Fibroblast of lung (primary cell): ENCODE results near the gene MGLL. TPM values are rescaled to one million over a fixed set of nuclear protein-coding genes. Genes with fewer than 3 reads are reported as not detected.

Experiments used
- DNase-seq, 2 donors: peaks; one replicate each; pipeline versions ENCODE4 v3.0.0 to v3.0.0-alpha.2; 2010; ENCODE audit warnings: low read depth in 2 of 2
- H2AFZ ChIP-seq: 2 replicates; pipeline ENCODE4 v1.5.1; 2012; ENCODE audit warnings: low read length, control low read depth, inconsistent platforms
- H3K27ac ChIP-seq: 2 replicates; pipeline ENCODE4 v1.5.1; 2011; ENCODE audit warnings: low read length, control low read depth; ENCODE audit not compliant: insufficient read depth
- H3K27me3 ChIP-seq: 2 replicates; pipeline ENCODE4 v1.5.1; 2011; ENCODE audit warnings: mild to moderate bottlenecking, low read length; ENCODE audit not compliant: control insufficient read depth, insufficient read depth
- H3K36me3 ChIP-seq: 2 replicates; pipeline ENCODE4 v1.5.1; 2011; ENCODE audit warnings: low read length; ENCODE audit not compliant: control insufficient read depth, insufficient read depth
- H3K4me1 ChIP-seq: 2 replicates; pipeline ENCODE4 v1.5.1; 2011; ENCODE audit warnings: low read length; ENCODE audit not compliant: control insufficient read depth, insufficient read depth; ENCODE audit errors: extremely low read depth
- H3K4me2 ChIP-seq: 2 replicates; pipeline ENCODE4 v1.5.1; 2011; ENCODE audit warnings: low read length, control low read depth; ENCODE audit not compliant: insufficient read depth; ENCODE audit errors: extremely low read depth
- H3K4me3 ChIP-seq, 4 experiments: fragments of 200-600 bp in 1 of 4; sonication (generic) in 1 of 4; replicated peaks in 1 of 4; 2 replicates each; pipeline ENCODE4 v1.5.1; 2011 to 2016; ENCODE audit warnings: low read length in 4 of 4, low read depth in 3 of 4, mild to moderate bottlenecking in 3 of 4, control low read depth in 2 of 4, inconsistent platforms in 1 of 4, mixed read lengths in 1 of 4; ENCODE audit not compliant: insufficient read depth in 1 of 4; ENCODE audit errors: control extremely low read depth in 1 of 4
- H3K79me2 ChIP-seq: 2 replicates; pipeline ENCODE4 v1.5.1; 2012; ENCODE audit warnings: mild to moderate bottlenecking, low read length, inconsistent platforms; ENCODE audit not compliant: control insufficient read depth, insufficient read depth
- H3K9ac ChIP-seq: 2 replicates; pipeline ENCODE4 v1.5.1; 2011; ENCODE audit warnings: mild to moderate bottlenecking, low read length, control low read depth; ENCODE audit not compliant: insufficient read depth
- H3K9me3 ChIP-seq: 2 replicates; pipeline ENCODE4 v1.5.1; 2012; ENCODE audit warnings: low read depth, low read length; ENCODE audit not compliant: control insufficient read depth, insufficient read depth
- H4K20me1 ChIP-seq: 2 replicates; pipeline ENCODE4 v1.5.1; 2011; ENCODE audit warnings: low read length; ENCODE audit not compliant: control insufficient read depth, insufficient read depth; ENCODE audit errors: extremely low read depth
- CTCF ChIP-seq, 2 donors: IDR thresholded peaks in 1 of 2; conservative IDR thresholded peaks in 1 of 2; 1 replicate in 1 of 2; 2 replicates in 1 of 2; pipeline ENCODE4 v1.5.1; 2011 to 2012; ENCODE audit warnings: low read length in 2 of 2, control low read depth in 1 of 2, inconsistent platforms in 1 of 2, low read depth in 1 of 2, mild to moderate bottlenecking in 1 of 2
- EZH2 ChIP-seq: IDR thresholded peaks from 2 replicates; pipeline ENCODE4 v1.5.1; 2012; ENCODE audit warnings: low read length, control low read depth, mild to moderate bottlenecking; ENCODE audit errors: missing control alignments
- polyA plus RNA-seq, 2 donors: library from polyadenylated mRNA; depleted of rRNA in 1 of 2; stranded (reverse) in 1 of 2; unstranded in 1 of 2; fragments of >200 nt; gene quantifications; 2 replicates each; pipeline ENCODE4 v1.2.1, GENCODE V29; 2011 to 2012; ENCODE audit warnings: missing spikeins in 1 of 2
- total RNA-seq: library from RNA; depleted of rRNA; stranded (reverse); fragments of >200 nt; gene quantifications from 2 replicates; pipeline ENCODE4 v1.2.1, GENCODE V29; 2014

Gene MGLL
- total and polyA plus RNA-seq, 2 donors (not counting 1 experiment from before 2014, with no cell fraction given): 60.1 to 122 TPM

GRCh38 chr3:127654374-127654773, 167.9 kb downstream of the MGLL start:
- no peaks in the 10 kb centered on the region for H3K27me3 ChIP-seq
- no peak overlapping the region for H3K4me2 ChIP-seq
- DNase-seq: no peak
- no peaks in the 10 kb centered on the region for H3K9me3 ChIP-seq
- no peak overlapping the region for H3K27ac ChIP-seq
- TF ChIP-seq CTCF (conservative IDR thresholded peaks at IDR 0.05 in 1 of 2, IDR thresholded peaks at IDR 0.05 in 1 of 2; ENCODE audit: low read depth in 1 of 2, low read length in 2 of 2) (no peak), EZH2 (no peak)
- H3K4me3 ChIP-seq: no peak overlapping the region
- H3K36me3 ChIP-seq: no peaks in the 10 kb centered on the region
- no peak overlapping the region for H2AFZ ChIP-seq
- no peak overlapping the region for H3K9ac ChIP-seq
- H4K20me1 ChIP-seq: no peaks in the 10 kb centered on the region
- no peaks in the 10 kb centered on the region for H3K79me2 ChIP-seq
- peaks cover 4% of the 10 kb centered on the region for H3K4me1 ChIP-seq

GRCh38 chr3:127652246-127652995, 169.9 kb downstream of the MGLL start:
- Histone ChIP-seq H3K9me3 (no peaks in the 10 kb centered on the region), H3K9ac (no peak overlapping the region), H3K4me3 (no peak overlapping the region), H3K36me3 (no peaks in the 10 kb centered on the region), H3K27ac (no peak overlapping the region), H3K27me3 (no peaks in the 10 kb centered on the region), H3K79me2 (no peaks in the 10 kb centered on the region), H3K4me1 (peaks cover 4% of the 10 kb centered on the region), H3K4me2 (no peak overlapping the region), H4K20me1 (no peaks in the 10 kb centered on the region), H2AFZ (no peak overlapping the region)
- peak; percentile 87 to 93 for TF ChIP-seq CTCF (conservative IDR thresholded peaks at IDR 0.05 in 1 of 2, IDR thresholded peaks at IDR 0.05 in 1 of 2; ENCODE audit: low read depth in 1 of 2, low read length in 2 of 2)
- no peak for TF ChIP-seq EZH2
- peak; percentile 31 to 64 for DNase-seq

GRCh38 chr3:127651516-127652172, 170.7 kb downstream of the MGLL start:
- H3K9me3 ChIP-seq: no peaks in the 10 kb centered on the region
- no peaks in the 10 kb centered on the region for H4K20me1 ChIP-seq
- DNase-seq: no peak
- no peak overlapping the region for H3K4me2 ChIP-seq
- no peak overlapping the region for H3K4me3 ChIP-seq
- no peak overlapping the region for H3K27ac ChIP-seq
- H3K9ac ChIP-seq: no peak overlapping the region
- H3K79me2 ChIP-seq: no peaks in the 10 kb centered on the region
- TF ChIP-seq EZH2 (no peak), CTCF (conservative IDR thresholded peaks at IDR 0.05 in 1 of 2, IDR thresholded peaks at IDR 0.05 in 1 of 2; ENCODE audit: low read depth in 1 of 2, low read length in 2 of 2) (no peak)
- no peaks in the 10 kb centered on the region for H3K27me3 ChIP-seq
- peaks cover 4% of the 10 kb centered on the region for H3K4me1 ChIP-seq
- no peak overlapping the region for H2AFZ ChIP-seq
- H3K36me3 ChIP-seq: no peaks in the 10 kb centered on the region
